ENCODE data around the gene NOSIP. TPM values are rescaled to one million over a fixed set of nuclear protein-coding genes. Genes with fewer than 3 reads are reported as not detected.
A peak's percentile ranks its signal among the peaks of the same experiment; 100 is the strongest.

The NOSIP gene
- total RNA-seq, result 100 to 1,000 TPM in 1 of 4 donors, 10 to 100 TPM in 3; 56.5 to 105 (median 74.4) TPM

GRCh38 chr19:49580264-49581006, at the start of gene NOSIP:
Gene NOSIP, minus strand, starts transcription at chr19:49580556. Its CDS starts 19,865 bp downstream, at chr19:49560691.
- no peak for TF ChIP-seq EP300 (IDR thresholded peaks at IDR 0.05; ENCODE audit: low read depth)
- peak; percentile 95 for TF ChIP-seq POLR2A (IDR thresholded peaks at IDR 0.05)
- TF ChIP-seq POLR2AphosphoS5 (IDR thresholded peaks at IDR 0.05), result peak; percentile 97
- TF ChIP-seq CTCF (IDR thresholded peaks at IDR 0.05), result no peak
- peaks cover 9 to 26% (median 15%) of the 10 kb centered on the region in 4 donors for H3K4me1 ChIP-seq
- H3K36me3 ChIP-seq, result peaks cover 0 to 10% (median 4%) of the 10 kb centered on the region in 4 donors
- H3K4me3 ChIP-seq, result peak within 1 kb of the TSS; percentile 52 to 86 (median 66)
- peak within 1 kb of the TSS; percentile 74 to 86 (median 84) for H3K27ac ChIP-seq
- H3K9me3 ChIP-seq, result no peaks in the 10 kb centered on the region
- in situ Hi-C loops (cut with MboI; ENCODE audit: low pct_ligation_motif_present in 1 of 4, low pct_unique_long_range_greater_than_20kb in 1 of 4, low sequenced_read_pairs in 3 of 4) (loop anchor here in 1 of 4 donors (10.0 kb wide), 1 partner anchor 84 kb away; the partner anchor contains the start of genes BCL2L12 and IRF3), intact Hi-C loops (cut with DNase I; ENCODE audit: low total_unique reads) (no loop called here)
- 0 to 2% methylated on average over 2 to 31 of the region's 31 CpGs for WGBS, 2 donors (ENCODE audit: low coverage in 1 of 2)
- no peaks in the 10 kb centered on the region for H3K27me3 ChIP-seq
- peak; percentile 98 for DNase-seq

GRCh38 chr19:49629659-49630058, 49.3 kb upstream of the NOSIP start:
- H3K9me3 ChIP-seq, result no peaks in the 10 kb centered on the region
- no peaks in the 10 kb centered on the region for H3K4me1 ChIP-seq
- H3K27ac ChIP-seq, result no peak overlapping the region
- in situ Hi-C loops (cut with MboI; ENCODE audit: low pct_ligation_motif_present in 1 of 4, low pct_unique_long_range_greater_than_20kb in 1 of 4, low sequenced_read_pairs in 3 of 4), result no loop called here
- no peak for DNase-seq
- H3K27me3 ChIP-seq, result no peaks in the 10 kb centered on the region
- TF ChIP-seq POLR2A (IDR thresholded peaks at IDR 0.05) (no peak), POLR2AphosphoS5 (IDR thresholded peaks at IDR 0.05) (no peak), EP300 (IDR thresholded peaks at IDR 0.05; ENCODE audit: low read depth) (no peak), CTCF (IDR thresholded peaks at IDR 0.05) (no peak)
- no peak overlapping the region for H3K4me3 ChIP-seq
- WGBS, 2 donors (ENCODE audit: low coverage in 1 of 2), result 91% methylated on average over 9 of the region's 9 CpGs; no CpG with 5 or more reads in 1 of the 2 donors
- H3K36me3 ChIP-seq, result peaks cover 0 to 4% (median 2%) of the 10 kb centered on the region in 4 donors
- intact Hi-C loops (cut with DNase I; ENCODE audit: low total_unique reads), result no loop called here

GRCh38 chr19:49626226-49626625, 45.9 kb upstream of the NOSIP start:
- no peaks in the 10 kb centered on the region for H3K27me3 ChIP-seq

More at GRCh38 chr19:49626226-49626625, 45.9 kb upstream of the NOSIP start:
- no peaks in the 10 kb centered on the region for H3K9me3 ChIP-seq
- intact Hi-C loops (cut with DNase I; ENCODE audit: low total_unique reads) (no loop called here), in situ Hi-C loops (cut with MboI; ENCODE audit: low pct_ligation_motif_present in 1 of 4, low pct_unique_long_range_greater_than_20kb in 1 of 4, low sequenced_read_pairs in 3 of 4) (no loop called here)
- H3K36me3 ChIP-seq, result peaks cover 0 to 5% (median 2%) of the 10 kb centered on the region in 4 donors
- no peak for TF ChIP-seq EP300 (IDR thresholded peaks at IDR 0.05; ENCODE audit: low read depth)
- no peak for TF ChIP-seq CTCF (IDR thresholded peaks at IDR 0.05)
- TF ChIP-seq POLR2A (IDR thresholded peaks at IDR 0.05), result no peak
- no peak for TF ChIP-seq POLR2AphosphoS5 (IDR thresholded peaks at IDR 0.05)
- 70 to 88% methylated on average over 2 to 11 of the region's 11 CpGs for WGBS, 2 donors (ENCODE audit: low coverage in 1 of 2)
- no peak overlapping the region for H3K27ac ChIP-seq
- H3K4me1 ChIP-seq, result no peaks in the 10 kb centered on the region
- H3K4me3 ChIP-seq, result no peak overlapping the region
- DNase-seq, result no peak
